ENCODE data around the gene IL17RD.

Gene IL17RD

DNA sequence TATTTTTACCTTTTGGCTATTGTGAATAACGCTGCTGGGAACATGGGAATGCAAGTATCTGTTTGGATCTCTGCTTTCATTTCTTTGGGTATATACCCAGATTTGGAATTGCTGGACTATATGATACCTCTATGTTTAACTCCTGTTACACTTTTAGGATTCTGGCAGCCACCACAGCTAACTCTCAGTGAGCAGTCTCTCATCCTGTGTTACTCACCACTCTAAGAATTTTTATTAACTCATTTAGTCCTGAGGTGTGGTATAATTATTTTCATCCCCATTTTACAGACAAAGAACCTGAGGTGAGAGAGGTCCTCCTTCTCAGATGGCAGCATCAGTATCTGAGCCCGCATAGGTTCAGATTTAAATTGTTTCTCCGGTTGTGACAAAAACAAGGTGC, 103.6 kb downstream of the IL17RD start:
- DNase-seq (ENCODE audit: insufficient read length, low spot score) (no peak), FAIRE-seq (no peak)
- TF ChIP-seq, protein P1, sequence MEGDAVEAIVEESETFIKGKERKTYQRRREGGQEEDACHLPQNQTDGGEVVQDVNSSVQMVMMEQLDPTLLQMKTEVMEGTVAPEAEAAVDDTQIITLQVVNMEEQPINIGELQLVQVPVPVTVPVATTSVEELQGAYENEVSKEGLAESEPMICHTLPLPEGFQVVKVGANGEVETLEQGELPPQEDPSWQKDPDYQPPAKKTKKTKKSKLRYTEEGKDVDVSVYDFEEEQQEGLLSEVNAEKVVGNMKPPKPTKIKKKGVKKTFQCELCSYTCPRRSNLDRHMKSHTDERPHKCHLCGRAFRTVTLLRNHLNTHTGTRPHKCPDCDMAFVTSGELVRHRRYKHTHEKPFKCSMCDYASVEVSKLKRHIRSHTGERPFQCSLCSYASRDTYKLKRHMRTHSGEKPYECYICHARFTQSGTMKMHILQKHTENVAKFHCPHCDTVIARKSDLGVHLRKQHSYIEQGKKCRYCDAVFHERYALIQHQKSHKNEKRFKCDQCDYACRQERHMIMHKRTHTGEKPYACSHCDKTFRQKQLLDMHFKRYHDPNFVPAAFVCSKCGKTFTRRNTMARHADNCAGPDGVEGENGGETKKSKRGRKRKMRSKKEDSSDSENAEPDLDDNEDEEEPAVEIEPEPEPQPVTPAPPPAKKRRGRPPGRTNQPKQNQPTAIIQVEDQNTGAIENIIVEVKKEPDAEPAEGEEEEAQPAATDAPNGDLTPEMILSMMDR (IDR thresholded peaks at IDR 0.05; ENCODE audit: insufficient read depth, missing control alignments), result no peak

DNA sequence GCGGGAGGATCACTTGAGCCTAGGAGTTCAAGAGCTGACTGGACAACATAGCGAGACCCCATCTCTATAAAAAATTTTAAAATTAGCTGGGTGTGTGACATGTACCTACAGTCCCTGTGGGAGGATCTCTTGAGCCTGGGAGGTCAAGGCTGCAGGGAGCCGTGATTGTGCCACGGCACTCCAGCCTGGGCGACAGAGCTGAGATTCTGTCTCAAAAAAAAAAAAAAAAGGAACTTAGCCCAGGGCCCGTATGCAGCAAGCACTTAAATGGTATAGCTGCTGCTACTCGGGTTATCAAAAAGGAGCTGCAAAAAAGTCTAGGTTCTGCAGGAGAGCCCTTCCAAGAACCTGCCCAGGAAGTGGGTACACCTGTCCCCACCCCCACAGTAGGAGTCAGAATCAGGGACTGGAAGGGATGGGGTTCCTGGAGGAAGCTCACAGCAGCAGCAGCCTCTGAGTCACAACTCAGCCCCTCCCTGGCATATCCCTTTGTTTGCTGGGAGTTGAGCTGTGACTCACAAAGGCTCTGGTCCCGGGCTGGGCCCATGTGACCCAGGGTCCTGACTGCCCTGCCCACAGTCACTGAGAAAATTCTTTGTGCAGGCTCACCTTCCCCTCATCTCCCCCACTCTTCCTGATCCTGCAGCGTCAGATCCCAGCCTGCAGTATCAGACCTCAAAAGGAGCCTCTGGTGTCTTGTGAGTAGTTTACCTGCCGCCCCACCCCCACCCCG, 104.9 kb downstream of the IL17RD start, which contains the start of gene SPATA12:
TSS of gene SPATA12 (plus strand) at position 576 of the 733 bp plus-strand sequence. CDS start 13,031 bp downstream, outside the sequence.
- no peak for DNase-seq (ENCODE audit: insufficient read length, low spot score)
- TF ChIP-seq, protein P1 (IDR thresholded peaks at IDR 0.05; ENCODE audit: insufficient read depth, missing control alignments), result no peak
- no peak for FAIRE-seq

DNA sequence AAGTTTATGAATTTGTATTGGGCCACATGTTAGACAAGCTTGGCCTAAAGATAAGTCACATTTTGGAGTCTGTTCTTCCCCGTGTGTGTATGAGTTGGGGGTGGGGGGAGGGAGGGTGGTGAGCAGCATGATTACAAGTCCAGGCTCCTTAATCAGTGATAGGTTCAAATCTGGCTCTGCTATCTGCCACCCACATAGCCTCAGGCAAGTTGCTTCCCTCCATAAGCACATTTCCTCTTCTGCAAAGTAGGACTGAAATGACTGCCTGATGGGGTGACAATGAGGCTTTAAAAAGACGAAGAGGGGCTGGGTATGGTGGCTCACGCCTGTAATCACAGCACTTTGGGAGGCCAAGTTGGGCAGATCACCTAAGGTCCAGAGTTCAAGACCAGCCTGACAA, 105.7 kb downstream of the IL17RD start:
- FAIRE-seq, result no peak
- DNase-seq (ENCODE audit: insufficient read length, low spot score), result no peak
- TF ChIP-seq, protein P1 (IDR thresholded peaks at IDR 0.05; ENCODE audit: insufficient read depth, missing control alignments), result no peak

DNA sequence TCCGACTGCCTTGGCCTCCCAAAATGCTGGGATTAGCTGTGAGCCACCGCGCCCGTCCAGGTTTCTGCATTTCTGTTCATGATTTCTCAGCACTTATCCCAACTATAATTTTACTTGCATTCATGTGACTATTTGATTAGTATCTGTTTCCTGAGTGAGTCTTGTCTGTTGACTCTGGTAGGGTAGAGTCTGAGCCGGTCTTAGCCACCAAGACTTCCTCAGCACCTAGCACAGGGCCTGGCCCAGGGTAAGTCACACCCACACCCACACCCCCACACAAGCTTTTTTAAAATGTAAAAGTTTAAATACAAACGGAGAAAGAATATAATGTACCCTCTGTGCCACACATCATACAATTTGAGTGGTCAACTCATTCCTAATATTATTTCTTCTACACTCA, 107.8 kb downstream of the IL17RD start:
- DNase-seq (ENCODE audit: insufficient read length, low spot score) (no peak), FAIRE-seq (no peak)
- TF ChIP-seq, protein P1 (IDR thresholded peaks at IDR 0.05; ENCODE audit: insufficient read depth, missing control alignments), result no peak

DNA sequence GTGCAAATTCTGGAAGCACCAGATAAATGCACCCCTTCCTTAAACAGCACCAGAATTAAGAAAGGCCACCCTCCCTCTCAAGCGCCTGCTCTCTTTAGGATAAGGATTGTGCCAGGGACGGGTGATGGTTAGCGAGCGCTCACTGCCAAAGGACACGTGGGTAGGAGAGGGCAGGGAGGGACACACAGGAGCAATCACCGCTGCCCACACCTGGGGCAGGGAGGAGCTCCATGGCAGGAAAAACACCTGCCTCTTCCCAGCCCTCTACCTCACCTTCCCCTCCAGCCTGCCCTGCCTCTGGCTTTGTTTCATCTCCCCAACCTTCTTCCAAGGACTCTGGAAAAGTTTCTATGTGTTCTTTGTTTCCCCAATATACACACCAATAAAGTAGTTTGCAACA, 112.0 kb downstream of the IL17RD start:
- FAIRE-seq, result no peak
- DNase-seq (ENCODE audit: insufficient read length, low spot score), result no peak
- TF ChIP-seq, protein P1 (IDR thresholded peaks at IDR 0.05; ENCODE audit: insufficient read depth, missing control alignments), result no peak

DNA sequence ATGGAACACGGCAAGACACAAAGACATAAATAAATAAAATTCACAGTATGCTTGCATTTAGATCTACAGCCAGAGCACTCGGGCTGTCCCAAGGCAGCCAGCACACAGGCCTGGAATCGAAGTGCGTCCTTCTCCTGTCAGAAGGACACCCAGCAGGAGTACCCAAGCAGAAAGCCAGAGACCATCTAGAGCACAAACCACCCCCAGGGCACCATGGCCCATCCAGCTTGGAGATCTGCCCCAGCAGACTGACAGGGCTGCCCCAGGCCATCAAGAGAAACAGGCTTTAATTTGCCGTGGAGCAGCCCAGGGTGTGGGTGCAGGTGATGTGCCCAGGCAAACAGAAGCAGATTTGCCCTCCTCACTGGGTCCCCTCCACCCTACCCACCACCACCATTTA, 112.5 kb downstream of the IL17RD start:
- no peak for FAIRE-seq
- TF ChIP-seq, protein P1 (IDR thresholded peaks at IDR 0.05; ENCODE audit: insufficient read depth, missing control alignments), result no peak

DNA sequence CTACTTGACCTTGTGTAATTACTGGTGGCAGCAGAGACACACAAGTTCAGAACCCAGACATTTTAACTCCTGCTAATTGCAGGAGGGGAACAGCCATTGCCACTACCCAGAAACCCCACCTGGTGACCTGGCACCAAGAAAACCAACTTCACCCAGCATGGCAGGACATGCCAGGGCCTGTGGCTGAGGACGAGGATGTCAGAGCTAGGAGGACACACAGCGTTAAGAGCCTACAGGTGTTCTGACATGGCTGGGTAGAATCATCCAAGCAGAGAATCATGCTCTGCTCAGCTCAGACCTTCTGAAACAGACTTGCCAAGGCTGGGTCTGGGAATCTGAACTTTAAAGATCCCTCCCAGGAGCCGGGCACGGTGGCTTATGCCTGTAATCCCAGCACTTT, 116.4 kb downstream of the IL17RD start:
- no peak for DNase-seq (ENCODE audit: insufficient read length, low spot score)
- no peak for FAIRE-seq
- TF ChIP-seq, protein P1 (IDR thresholded peaks at IDR 0.05; ENCODE audit: insufficient read depth, missing control alignments), result no peak

More for the DNA sequence above, 112.5 kb downstream of the IL17RD start:
- no peak for DNase-seq (ENCODE audit: insufficient read length, low spot score)

All from D721Med (cell line).